Vagina (tissue), 2 donors: ENCODE data around the gene CEND1. TPM values are rescaled to one million over a fixed set of nuclear protein-coding genes. Genes with fewer than 3 reads are reported as not detected.
A peak's percentile ranks its signal among the peaks of the same experiment; 100 is the strongest.

Experiments
- DNase-seq, 2 donors: peaks; one replicate each; pipeline ENCODE4 v3.0.0-alpha.2; 2017; ENCODE audit errors: extremely low spot score in 2 of 2
- H3K27ac ChIP-seq: fragments of 200-600 bp; sonication (generic); one replicate; pipeline ENCODE4 v1.5.1; 2019
- H3K27me3 ChIP-seq: fragments of 200-600 bp; sonication (generic); one replicate; pipeline ENCODE4 v1.5.1; 2019
- H3K36me3 ChIP-seq, 2 donors: fragments of 200-600 bp; sonication (generic); one replicate each; pipeline ENCODE4 v1.5.1; 2017 to 2019
- H3K4me1 ChIP-seq: fragments of 200-600 bp; sonication (generic); one replicate; pipeline ENCODE4 v1.5.1; 2019
- H3K4me3 ChIP-seq, 2 donors: fragments of 200-600 bp; sonication (generic); 1 replicate in 1 of 2; 2 replicates in 1 of 2; pipeline ENCODE4 v1.5.1; 2016 to 2019
- H3K9me3 ChIP-seq: fragments of 200-600 bp; sonication (generic); one replicate; pipeline ENCODE4 v1.5.1; 2019
- CTCF ChIP-seq, 3 experiments: fragments of 450-650 bp in 2 of 3; fragments of 200-600 bp in 1 of 3; sonication (generic) in 1 of 3; IDR thresholded peaks; one replicate each; pipeline ENCODE4 v1.5.1; 2017 to 2019; ENCODE audit warnings: antibody characterized with exemption in 3 of 3, mild to moderate bottlenecking in 2 of 3, moderate library complexity in 2 of 3
- POLR2A ChIP-seq, 2 donors: fragments of 450-650 bp; IDR thresholded peaks; one replicate each; pipeline ENCODE4 v1.6.1; 2017; ENCODE audit warnings: antibody characterized with exemption in 2 of 2, mild to moderate bottlenecking in 2 of 2, moderate library complexity in 2 of 2
- POLR2AphosphoS5 ChIP-seq, 2 donors: sonication (generic); formaldehyde crosslinking; IDR thresholded peaks; one replicate each; pipeline ENCODE4 v1.9.0; 2017; ENCODE audit warnings: antibody characterized with exemption in 2 of 2, mild to moderate bottlenecking in 2 of 2, low read depth in 1 of 2; ENCODE audit not compliant: insufficient read depth in 1 of 2
- intact Hi-C: fragments of 100-400 bp; cut with DNase I; formaldehyde crosslinking; loops from one replicate; pipeline ENCODE4 v1.15.1; 2023
- total RNA-seq: library from RNA; depleted of rRNA; stranded (reverse); fragments of >200 nt; gene quantifications from one replicate; pipeline ENCODE4 v1.2.3, GENCODE V29; 2016

Gene CEND1
- total RNA-seq, 1 donor from 2014 or later, result 1.7 TPM

- peak within 1 kb of the TSS; percentile 89 for H3K27ac ChIP-seq
- TF ChIP-seq POLR2AphosphoS5 (IDR thresholded peaks at IDR 0.05; ENCODE audit: insufficient read depth in 1 of 2, low read depth in 1 of 2) (peak in 1 of 2 donors; percentile 74), POLR2A (IDR thresholded peaks at IDR 0.05) (no peak)
- H3K4me1 ChIP-seq, result peaks cover 35% of the 10 kb centered on the region
- no peaks in the 10 kb centered on the region for H3K9me3 ChIP-seq
- intact Hi-C loops, result no loop called here
- H3K36me3 ChIP-seq, result peaks cover 0 to 13% of the 10 kb centered on the region in 2 donors
- H3K4me3 ChIP-seq, result peak within 1 kb of the TSS; percentile 95 to 98
- H3K27me3 ChIP-seq, result no peaks in the 10 kb centered on the region
- DNase-seq, result no peak
Measured at GRCh38 chr11:818396-819128, 28.7 kb upstream of the CEND1 start, which contains the start of gene PNPLA2. PNPLA2 (plus strand) TSS chr11:818914; CDS start chr11:819719, 805 bp downstream.

GRCh38 chr11:816433-816779, 26.5 kb upstream of the CEND1 start:
- DNase-seq, result no peak
- TF ChIP-seq POLR2AphosphoS5 (IDR thresholded peaks at IDR 0.05; ENCODE audit: insufficient read depth in 1 of 2, low read depth in 1 of 2) (no peak), POLR2A (IDR thresholded peaks at IDR 0.05) (no peak), CTCF (IDR thresholded peaks at IDR 0.05) (no peak)
- intact Hi-C loops, result no loop called here
- Histone ChIP-seq H3K4me3 (no peak overlapping the region), H3K36me3 (peaks cover 0 to 25% of the 10 kb centered on the region in 2 donors), H3K27ac (no peak overlapping the region), H3K9me3 (no peaks in the 10 kb centered on the region), H3K27me3 (no peaks in the 10 kb centered on the region), H3K4me1 (peaks cover 36% of the 10 kb centered on the region)

- Histone ChIP-seq H3K27ac (no peak overlapping the region), H3K27me3 (no peaks in the 10 kb centered on the region), H3K9me3 (no peaks in the 10 kb centered on the region), H3K36me3 (peaks cover 0 to 30% of the 10 kb centered on the region in 2 donors), H3K4me3 (no peak overlapping the region), H3K4me1 (peaks cover 36% of the 10 kb centered on the region)
- no peak for DNase-seq
- TF ChIP-seq POLR2AphosphoS5 (IDR thresholded peaks at IDR 0.05; ENCODE audit: insufficient read depth in 1 of 2, low read depth in 1 of 2), result no peak
- no peak for TF ChIP-seq POLR2A (IDR thresholded peaks at IDR 0.05)
- no peak for TF ChIP-seq CTCF (IDR thresholded peaks at IDR 0.05)
- intact Hi-C loops, result no loop called here
Measured at GRCh38 chr11:815675-816432, 26.0 kb upstream of the CEND1 start.

GRCh38 chr11:813456-814096, 23.7 kb upstream of the CEND1 start:
- peaks cover 33% of the 10 kb centered on the region for H3K4me1 ChIP-seq
- peaks cover 0 to 30% of the 10 kb centered on the region in 2 donors for H3K36me3 ChIP-seq
- DNase-seq, result no peak
- H3K27me3 ChIP-seq, result no peaks in the 10 kb centered on the region
- H3K9me3 ChIP-seq, result no peaks in the 10 kb centered on the region
- TF ChIP-seq POLR2A (IDR thresholded peaks at IDR 0.05) (no peak), CTCF (IDR thresholded peaks at IDR 0.05) (no peak)
- no peak overlapping the region for H3K4me3 ChIP-seq
- intact Hi-C loops, result no loop called here
- H3K27ac ChIP-seq, result no peak overlapping the region

- no peak overlapping the region for H3K27ac ChIP-seq
- peaks cover 33% of the 10 kb centered on the region for H3K4me1 ChIP-seq
- no peaks in the 10 kb centered on the region for H3K9me3 ChIP-seq
- no peaks in the 10 kb centered on the region for H3K27me3 ChIP-seq
- TF ChIP-seq POLR2A (IDR thresholded peaks at IDR 0.05) (no peak), POLR2AphosphoS5 (IDR thresholded peaks at IDR 0.05; ENCODE audit: insufficient read depth in 1 of 2, low read depth in 1 of 2) (no peak), CTCF (IDR thresholded peaks at IDR 0.05) (no peak)
- H3K36me3 ChIP-seq, result peaks cover 0 to 30% of the 10 kb centered on the region in 2 donors
- no peak for DNase-seq
- no peak overlapping the region for H3K4me3 ChIP-seq
- intact Hi-C loops, result no loop called here
Measured at GRCh38 chr11:813072-813455, 23.2 kb upstream of the CEND1 start.
